Measurements from ENCODE around the gene AGPAT3. TPM values are rescaled to one million over a fixed set of nuclear protein-coding genes. Genes with fewer than 3 reads are reported as not detected.

AGPAT3 gene
- total RNA-seq, 1 donor from 2014 or later = 50.5 TPM

DNA sequence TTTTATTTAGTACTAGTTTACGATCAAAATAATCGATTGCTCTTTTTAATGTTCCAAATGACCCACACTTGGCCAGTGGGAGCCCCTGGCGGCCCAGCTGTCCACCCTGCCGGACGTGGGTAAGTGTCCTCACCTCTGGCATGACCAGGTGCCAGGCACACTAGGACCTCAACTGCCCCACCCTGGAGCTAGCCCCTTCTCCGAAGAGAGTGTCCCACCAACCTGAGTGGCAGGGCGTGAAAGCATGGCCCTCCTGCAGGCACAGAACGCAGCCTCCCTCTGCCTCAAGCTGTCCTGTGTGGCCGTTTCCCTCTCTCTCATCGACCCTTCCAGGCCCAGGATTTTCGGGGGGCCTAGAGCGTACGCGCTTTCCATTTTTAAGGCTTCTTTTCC lies 32.9 kb upstream of the AGPAT3 start:
- no peaks in the 10 kb centered on the region for H3K36me3 Mint-ChIP-seq (ENCODE audit: insufficient read depth)
- no peaks in the 10 kb centered on the region for H3K9me3 Mint-ChIP-seq (ENCODE audit: low read depth)
- no peak overlapping the region for H3K4me3 Mint-ChIP-seq (ENCODE audit: low read depth)
- no peak for DNase-seq (ENCODE audit: low spot score, unreplicated experiment)
- H3K4me1 Mint-ChIP-seq (ENCODE audit: low read depth) = no peaks in the 10 kb centered on the region
- H3K27me3 Mint-ChIP-seq = peaks cover 8% of the 10 kb centered on the region
- TF ChIP-seq CTCF (IDR thresholded peaks at IDR 0.05; ENCODE audit: unreplicated experiment) = no peak
- no peak overlapping the region for H3K27ac Mint-ChIP-seq

GRCh38 chr21:43832648-43833047 lies 32.4 kb upstream of the AGPAT3 start:
- H3K27me3 Mint-ChIP-seq = peaks cover 8% of the 10 kb centered on the region
- no peak for TF ChIP-seq CTCF (IDR thresholded peaks at IDR 0.05; ENCODE audit: unreplicated experiment)
- no peak overlapping the region for H3K4me3 Mint-ChIP-seq (ENCODE audit: low read depth)
- H3K9me3 Mint-ChIP-seq (ENCODE audit: low read depth) = no peaks in the 10 kb centered on the region
- DNase-seq (ENCODE audit: low spot score, unreplicated experiment) = no peak
- no peaks in the 10 kb centered on the region for H3K4me1 Mint-ChIP-seq (ENCODE audit: low read depth)
- H3K27ac Mint-ChIP-seq = no peak overlapping the region
- H3K36me3 Mint-ChIP-seq (ENCODE audit: insufficient read depth) = no peaks in the 10 kb centered on the region

DNA sequence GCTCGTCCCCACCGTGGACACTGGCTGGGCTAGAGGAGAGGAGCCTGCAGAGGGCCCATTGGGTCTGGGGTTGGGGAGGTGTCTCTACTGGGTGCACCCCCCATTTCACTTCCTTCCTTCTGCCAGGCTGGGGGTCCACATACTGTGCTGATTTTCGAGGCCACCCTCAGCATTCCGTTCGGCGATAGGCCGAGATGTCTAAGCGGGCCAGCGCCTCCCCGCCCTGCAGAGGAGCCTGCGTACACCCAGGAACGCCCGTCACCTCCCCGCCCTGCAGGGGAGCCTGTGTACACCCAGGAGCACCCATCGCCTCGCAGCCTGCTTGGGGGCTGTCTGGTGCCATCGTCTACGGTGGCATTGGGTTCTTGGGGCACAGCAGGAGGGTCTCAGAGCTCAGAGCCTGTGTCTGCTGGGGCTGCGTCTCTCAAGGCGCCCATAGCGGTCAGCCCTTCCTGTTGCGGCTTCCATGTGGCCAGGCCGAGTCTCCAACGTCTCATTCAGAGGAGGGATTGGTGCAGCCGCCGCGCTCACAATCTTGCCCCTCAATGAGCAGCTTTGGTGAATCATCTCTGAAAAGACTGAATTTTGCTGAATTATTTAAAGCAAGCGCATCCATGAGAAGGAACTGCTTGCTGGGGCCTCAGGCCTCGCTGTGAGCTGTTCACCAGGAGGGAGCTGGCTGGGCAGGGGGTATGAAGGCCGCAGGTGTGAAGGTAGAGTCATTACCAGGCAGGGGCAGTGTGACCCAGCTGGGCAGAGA lies 30.7 kb upstream of the AGPAT3 start:
- no peak for TF ChIP-seq CTCF (IDR thresholded peaks at IDR 0.05; ENCODE audit: unreplicated experiment)
- H3K4me3 Mint-ChIP-seq (ENCODE audit: low read depth) = no peak overlapping the region
- no peaks in the 10 kb centered on the region for H3K4me1 Mint-ChIP-seq (ENCODE audit: low read depth)
- DNase-seq (ENCODE audit: low spot score, unreplicated experiment) = no peak
- no peaks in the 10 kb centered on the region for H3K9me3 Mint-ChIP-seq (ENCODE audit: low read depth)
- peak overlapping the region; percentile 52 for H3K27ac Mint-ChIP-seq
- peaks cover 2% of the 10 kb centered on the region for H3K27me3 Mint-ChIP-seq
- no peaks in the 10 kb centered on the region for H3K36me3 Mint-ChIP-seq (ENCODE audit: insufficient read depth)

DNA sequence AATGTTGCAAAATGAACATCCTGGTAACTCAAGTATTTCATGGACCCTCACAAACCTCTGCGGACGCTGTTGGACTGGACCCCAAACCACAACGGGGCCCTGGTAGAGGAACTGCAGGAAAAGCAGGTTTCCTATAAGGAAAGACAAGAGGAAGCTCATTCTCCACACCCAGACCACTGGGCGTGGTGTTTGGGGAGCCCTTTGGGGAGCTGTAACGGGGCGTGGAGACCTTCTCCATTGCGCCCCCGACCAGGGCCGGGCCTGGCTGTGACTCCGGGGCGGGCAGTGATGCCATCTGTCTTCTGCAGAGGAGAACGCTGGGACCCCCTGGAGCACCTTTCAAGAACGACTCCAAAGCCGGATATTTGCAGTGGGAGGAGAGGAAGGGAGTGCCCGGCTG lies 30.0 kb upstream of the AGPAT3 start:
- Mint-ChIP-seq H3K27me3 (no peaks in the 10 kb centered on the region), H3K4me3 (ENCODE audit: low read depth) (no peak overlapping the region), H3K9me3 (ENCODE audit: low read depth) (no peaks in the 10 kb centered on the region), H3K27ac (no peak overlapping the region), H3K36me3 (ENCODE audit: insufficient read depth) (no peaks in the 10 kb centered on the region), H3K4me1 (ENCODE audit: low read depth) (no peaks in the 10 kb centered on the region)
- TF ChIP-seq CTCF (IDR thresholded peaks at IDR 0.05; ENCODE audit: unreplicated experiment) = no peak
- DNase-seq (ENCODE audit: low spot score, unreplicated experiment) = no peak

DNA sequence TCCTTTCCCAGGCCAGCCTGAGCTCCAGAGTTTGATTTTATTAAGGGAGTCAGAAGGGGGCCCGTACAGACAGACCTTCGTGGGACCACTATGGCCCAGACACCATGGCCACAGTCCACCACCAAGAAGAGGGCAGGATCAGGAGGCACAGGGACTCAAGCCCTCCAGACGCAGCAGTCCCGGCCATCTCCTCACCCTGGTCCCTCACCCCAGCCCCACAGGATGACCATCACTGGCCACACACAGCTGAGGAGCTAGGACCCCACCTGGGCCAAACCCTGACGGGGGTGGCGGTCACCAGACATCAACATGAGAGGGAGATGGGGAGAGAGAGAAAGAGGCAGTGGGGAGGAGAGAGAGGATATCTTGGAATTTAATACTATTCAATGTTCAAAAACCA lies 29.2 kb upstream of the AGPAT3 start:
- no peak for DNase-seq (ENCODE audit: low spot score, unreplicated experiment)
- Mint-ChIP-seq H3K27ac (no peak overlapping the region), H3K4me1 (ENCODE audit: low read depth) (no peaks in the 10 kb centered on the region), H3K9me3 (ENCODE audit: low read depth) (no peaks in the 10 kb centered on the region), H3K27me3 (no peaks in the 10 kb centered on the region), H3K36me3 (ENCODE audit: insufficient read depth) (no peaks in the 10 kb centered on the region), H3K4me3 (ENCODE audit: low read depth) (no peak overlapping the region)
- no peak for TF ChIP-seq CTCF (IDR thresholded peaks at IDR 0.05; ENCODE audit: unreplicated experiment)
